MCF 10A (cell line): Measurements from ENCODE around the gene MED15. TPM values are rescaled to one million over a fixed set of nuclear protein-coding genes. Genes with fewer than 3 reads are reported as not detected.

Experiments
- BruUV-seq: library from RNA; stranded (reverse); fragments of 400-500 nt; replicated peaks from 2 replicates; lab custom pipeline; 2021; lab: Mats Ljungman, UMichigan
- CTCF ChIA-PET: fragments of 300-600 bp; sonication (Branson Sonifier 250); formaldehyde crosslinking; extraction: SDS; loops from one replicate; lab custom pipeline; 2021; ENCODE audit warnings: antibody characterized with exemption, inconsistent platforms; lab: Yijun Ruan, JAX
- POLR2A ChIA-PET: fragments of 300-600, 350-650 bp; sonication (Branson Sonifier 250); formaldehyde crosslinking; extraction: SDS; loops from one replicate; lab custom pipeline; 2020; ENCODE audit warnings: antibody characterized with exemption, inconsistent platforms; lab: Yijun Ruan, JAX
- DNase-seq: peaks from one replicate; pipeline ENCODE4 v3.0.0-alpha.2; 2018; ENCODE audit not compliant: unreplicated experiment
- H3K27ac Mint-ChIP-seq: one replicate; pipeline ENCODE4 v1.8.0; 2022; ENCODE audit warnings: mild to moderate bottlenecking, low read depth, mixed read lengths; ENCODE audit not compliant: unreplicated experiment
- H3K27me3 Mint-ChIP-seq: one replicate; pipeline ENCODE4 v1.8.0; 2022; ENCODE audit warnings: mixed read lengths; ENCODE audit not compliant: insufficient read depth, unreplicated experiment
- H3K36me3 Mint-ChIP-seq: one replicate; pipeline ENCODE4 v1.8.0; 2022; ENCODE audit warnings: mild to moderate bottlenecking, moderate library complexity, mixed read lengths; ENCODE audit not compliant: insufficient read depth, unreplicated experiment
- H3K4me1 Mint-ChIP-seq: one replicate; pipeline ENCODE4 v1.8.0; 2022; ENCODE audit warnings: mixed read lengths; ENCODE audit not compliant: insufficient read depth, unreplicated experiment
- H3K4me3 Mint-ChIP-seq: one replicate; pipeline ENCODE4 v1.8.0; 2022; ENCODE audit warnings: mild to moderate bottlenecking, moderate library complexity, mixed read lengths; ENCODE audit not compliant: unreplicated experiment
- H3K9me3 Mint-ChIP-seq: one replicate; pipeline ENCODE4 v1.8.0; 2022; ENCODE audit warnings: mixed read lengths; ENCODE audit not compliant: unreplicated experiment
- intact Hi-C: fragments of 100-400 bp; cut with micrococcal nuclease; formaldehyde crosslinking; loops from 2 replicates; pipeline ENCODE4 v1.14.1; 2022
- total RNA-seq: library from RNA; stranded (reverse); gene quantifications from 2 replicates; pipeline ENCODE4 v1.2.3, GENCODE V29; 2022
- TF ChIP-seq, protein P1 (sequence below): fragments of 200-600 bp; IDR thresholded peaks from one replicate; pipeline ENCODE4 v1.8.0; 2022; ENCODE audit warnings: antibody characterized with exemption, mild to moderate bottlenecking; ENCODE audit not compliant: unreplicated experiment

The MED15 gene
- total RNA-seq, 1 experiment from 2014 or later = 122 TPM

GRCh38 chr22:20627432-20627831 lies 120.0 kb downstream of the MED15 start:
- H3K4me3 Mint-ChIP-seq = no peak overlapping the region
- DNase-seq = no peak
- no peak overlapping the region for H3K27ac Mint-ChIP-seq
- ChIA-PET POLR2A (no interaction called here), CTCF (no interaction called here)
- TF ChIP-seq, protein P1, sequence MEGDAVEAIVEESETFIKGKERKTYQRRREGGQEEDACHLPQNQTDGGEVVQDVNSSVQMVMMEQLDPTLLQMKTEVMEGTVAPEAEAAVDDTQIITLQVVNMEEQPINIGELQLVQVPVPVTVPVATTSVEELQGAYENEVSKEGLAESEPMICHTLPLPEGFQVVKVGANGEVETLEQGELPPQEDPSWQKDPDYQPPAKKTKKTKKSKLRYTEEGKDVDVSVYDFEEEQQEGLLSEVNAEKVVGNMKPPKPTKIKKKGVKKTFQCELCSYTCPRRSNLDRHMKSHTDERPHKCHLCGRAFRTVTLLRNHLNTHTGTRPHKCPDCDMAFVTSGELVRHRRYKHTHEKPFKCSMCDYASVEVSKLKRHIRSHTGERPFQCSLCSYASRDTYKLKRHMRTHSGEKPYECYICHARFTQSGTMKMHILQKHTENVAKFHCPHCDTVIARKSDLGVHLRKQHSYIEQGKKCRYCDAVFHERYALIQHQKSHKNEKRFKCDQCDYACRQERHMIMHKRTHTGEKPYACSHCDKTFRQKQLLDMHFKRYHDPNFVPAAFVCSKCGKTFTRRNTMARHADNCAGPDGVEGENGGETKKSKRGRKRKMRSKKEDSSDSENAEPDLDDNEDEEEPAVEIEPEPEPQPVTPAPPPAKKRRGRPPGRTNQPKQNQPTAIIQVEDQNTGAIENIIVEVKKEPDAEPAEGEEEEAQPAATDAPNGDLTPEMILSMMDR = no peak
- H3K36me3 Mint-ChIP-seq = no peaks in the 10 kb centered on the region
- no peaks in the 10 kb centered on the region for H3K4me1 Mint-ChIP-seq
- no peaks in the 10 kb centered on the region for H3K9me3 Mint-ChIP-seq
- intact Hi-C loops = no loop called here
- no TSS peak for BruUV-seq
- peaks cover 53% of the 10 kb centered on the region for H3K27me3 Mint-ChIP-seq

DNA sequence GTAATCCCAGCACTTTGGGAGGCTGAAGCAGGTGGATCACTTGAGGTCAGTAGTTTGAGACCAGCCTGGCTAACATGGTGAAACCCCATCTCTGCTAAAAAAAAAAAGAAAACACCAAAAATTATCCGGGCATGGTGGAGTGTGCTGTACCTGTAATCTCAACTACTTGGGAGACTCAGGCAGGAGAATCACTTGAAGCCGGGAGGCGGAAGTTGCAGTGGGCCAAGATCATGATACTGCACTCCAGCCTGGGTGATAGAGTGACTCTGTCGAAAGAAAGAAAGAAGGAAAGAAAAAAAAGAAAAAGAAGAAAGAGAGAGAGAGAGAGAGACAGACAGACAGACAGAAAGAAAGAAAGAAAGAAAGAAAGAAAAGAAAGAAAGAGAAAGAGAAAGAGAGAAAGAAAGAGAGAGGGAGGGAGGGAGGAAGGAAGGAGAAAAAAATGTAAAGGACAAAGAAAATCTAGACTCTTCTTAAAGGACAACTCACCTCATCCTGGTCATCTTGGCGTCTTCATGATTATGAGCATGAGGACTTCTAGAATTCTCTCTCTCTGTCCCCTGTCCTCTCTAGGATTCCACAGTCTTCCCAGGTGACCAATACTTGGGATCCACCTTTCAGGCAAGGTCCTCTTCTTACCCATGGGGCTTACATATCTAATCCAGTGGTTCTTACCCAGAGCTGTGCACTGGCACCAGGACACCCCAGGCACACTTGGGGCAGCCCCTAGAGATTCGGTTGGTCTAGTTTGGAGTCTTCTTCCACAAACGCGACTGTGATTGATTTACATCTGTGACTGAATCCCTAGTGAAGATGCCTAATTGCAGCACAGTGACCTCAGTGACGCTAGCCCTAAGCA lies 120.9 kb downstream of the MED15 start:
- Mint-ChIP-seq H3K27me3 (peaks cover 62% of the 10 kb centered on the region), H3K9me3 (no peaks in the 10 kb centered on the region), H3K36me3 (no peaks in the 10 kb centered on the region), H3K4me3 (no peak overlapping the region), H3K27ac (no peak overlapping the region), H3K4me1 (no peaks in the 10 kb centered on the region)
- CTCF ChIA-PET = interaction anchor here (0.8 kb wide), 1 partner anchor 127 kb away, joined by 3 read pairs; no protein-coding TSS in a partner anchor
- POLR2A ChIA-PET = no interaction called here
- DNase-seq = no peak
- TF ChIP-seq, protein P1 = no peak
- intact Hi-C loops = no loop called here
- BruUV-seq = no TSS peak

- Mint-ChIP-seq H3K4me1 (no peaks in the 10 kb centered on the region), H3K27ac (no peak overlapping the region), H3K9me3 (no peaks in the 10 kb centered on the region), H3K27me3 (peaks cover 62% of the 10 kb centered on the region), H3K4me3 (no peak overlapping the region), H3K36me3 (no peaks in the 10 kb centered on the region)
- TF ChIP-seq, protein P1 = no peak
- DNase-seq = no peak
- CTCF ChIA-PET = interaction anchor here (0.8 kb wide), 1 partner anchor 12 kb away, joined by 3 read pairs; no protein-coding TSS in a partner anchor
- POLR2A ChIA-PET = no interaction called here
- intact Hi-C loops = no loop called here
- no TSS peak for BruUV-seq
These were observed 122.0 kb downstream of the MED15 start for GRCh38 chr22:20629401-20629800.

DNA sequence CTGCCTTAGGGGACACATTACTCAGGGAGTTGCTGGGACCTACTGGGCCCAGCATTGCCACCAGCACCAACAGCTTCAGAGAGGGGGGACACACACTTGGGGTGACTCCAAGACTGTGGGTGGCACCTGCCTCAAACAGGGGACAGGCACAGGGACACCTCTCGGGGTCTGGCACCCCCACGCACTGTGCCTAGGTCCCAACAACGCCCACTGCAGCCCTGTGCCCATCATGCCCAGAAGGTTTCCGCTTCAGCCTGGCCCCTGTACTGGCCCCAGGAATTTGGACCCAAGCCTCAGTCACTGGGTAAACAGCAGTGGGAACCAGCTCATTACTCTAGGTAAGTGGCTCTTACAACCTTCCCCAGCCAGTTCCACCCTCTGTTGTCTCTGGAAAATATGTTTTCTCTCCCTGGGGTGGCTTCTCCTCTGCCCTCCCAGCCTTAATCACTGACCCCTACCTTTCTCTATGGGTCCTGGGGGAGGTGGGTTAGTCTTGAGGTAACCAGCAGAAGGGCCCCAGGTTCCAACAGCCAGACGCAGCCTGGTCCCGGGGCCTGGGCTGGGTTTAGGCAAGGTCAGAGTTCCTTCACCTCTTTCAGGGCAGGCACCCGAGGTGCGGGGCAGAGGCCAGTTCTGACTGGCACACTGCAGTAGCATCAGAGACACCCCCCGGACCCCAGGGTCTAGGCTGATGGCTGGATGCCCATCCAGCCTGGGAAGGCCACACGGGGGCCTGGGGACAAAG lies 123.6 kb downstream of the MED15 start:
- no TSS peak for BruUV-seq

More for the DNA sequence above, 123.6 kb downstream of the MED15 start:
- no peak overlapping the region for H3K27ac Mint-ChIP-seq
- intact Hi-C loops = no loop called here
- no peaks in the 10 kb centered on the region for H3K9me3 Mint-ChIP-seq
- TF ChIP-seq, protein P1 = no peak
- CTCF ChIA-PET = no interaction called here
- no peaks in the 10 kb centered on the region for H3K36me3 Mint-ChIP-seq
- DNase-seq = no peak
- peaks cover 65% of the 10 kb centered on the region for H3K27me3 Mint-ChIP-seq
- H3K4me1 Mint-ChIP-seq = no peaks in the 10 kb centered on the region
- no peak overlapping the region for H3K4me3 Mint-ChIP-seq
- POLR2A ChIA-PET = no interaction called here
